ENCODE results near the gene OR5K4.

DNA sequence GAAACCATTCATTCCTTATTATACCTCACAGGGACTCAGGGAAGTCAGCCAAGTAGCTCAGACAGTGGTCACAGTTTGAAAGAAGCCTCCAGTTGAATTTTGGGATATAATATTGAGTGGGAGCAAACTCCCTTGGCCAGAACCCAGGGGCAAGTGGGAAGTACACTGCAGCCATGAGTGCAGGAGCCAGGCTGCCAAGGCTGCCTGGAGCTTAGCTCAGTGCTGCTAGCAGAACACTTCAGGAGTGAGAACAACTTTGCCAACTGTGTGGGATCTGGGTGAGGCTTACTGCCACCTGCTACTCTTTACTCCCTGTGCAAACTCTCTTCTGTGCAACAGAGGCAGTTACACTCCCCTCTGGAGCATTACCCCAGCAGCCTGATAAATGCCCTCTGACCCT lies 41.4 kb downstream of the OR5K4 start:
- TF ChIP-seq, protein P1, sequence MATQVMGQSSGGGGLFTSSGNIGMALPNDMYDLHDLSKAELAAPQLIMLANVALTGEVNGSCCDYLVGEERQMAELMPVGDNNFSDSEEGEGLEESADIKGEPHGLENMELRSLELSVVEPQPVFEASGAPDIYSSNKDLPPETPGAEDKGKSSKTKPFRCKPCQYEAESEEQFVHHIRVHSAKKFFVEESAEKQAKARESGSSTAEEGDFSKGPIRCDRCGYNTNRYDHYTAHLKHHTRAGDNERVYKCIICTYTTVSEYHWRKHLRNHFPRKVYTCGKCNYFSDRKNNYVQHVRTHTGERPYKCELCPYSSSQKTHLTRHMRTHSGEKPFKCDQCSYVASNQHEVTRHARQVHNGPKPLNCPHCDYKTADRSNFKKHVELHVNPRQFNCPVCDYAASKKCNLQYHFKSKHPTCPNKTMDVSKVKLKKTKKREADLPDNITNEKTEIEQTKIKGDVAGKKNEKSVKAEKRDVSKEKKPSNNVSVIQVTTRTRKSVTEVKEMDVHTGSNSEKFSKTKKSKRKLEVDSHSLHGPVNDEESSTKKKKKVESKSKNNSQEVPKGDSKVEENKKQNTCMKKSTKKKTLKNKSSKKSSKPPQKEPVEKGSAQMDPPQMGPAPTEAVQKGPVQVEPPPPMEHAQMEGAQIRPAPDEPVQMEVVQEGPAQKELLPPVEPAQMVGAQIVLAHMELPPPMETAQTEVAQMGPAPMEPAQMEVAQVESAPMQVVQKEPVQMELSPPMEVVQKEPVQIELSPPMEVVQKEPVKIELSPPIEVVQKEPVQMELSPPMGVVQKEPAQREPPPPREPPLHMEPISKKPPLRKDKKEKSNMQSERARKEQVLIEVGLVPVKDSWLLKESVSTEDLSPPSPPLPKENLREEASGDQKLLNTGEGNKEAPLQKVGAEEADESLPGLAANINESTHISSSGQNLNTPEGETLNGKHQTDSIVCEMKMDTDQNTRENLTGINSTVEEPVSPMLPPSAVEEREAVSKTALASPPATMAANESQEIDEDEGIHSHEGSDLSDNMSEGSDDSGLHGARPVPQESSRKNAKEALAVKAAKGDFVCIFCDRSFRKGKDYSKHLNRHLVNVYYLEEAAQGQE (IDR thresholded peaks at IDR 0.05) = no peak
- TF ChIP-seq BHLHE40 (IDR thresholded peaks at IDR 0.05; ENCODE audit: low read depth, low read length) = no peak
- TF ChIP-seq RCOR1 (IDR thresholded peaks at IDR 0.05; ENCODE audit: low read depth, low read length) = no peak

All from A549 (cell line).